ENCODE data around the gene PADI1.

- no peak for TF ChIP-seq CTCF (conservative IDR thresholded peaks at IDR 0.05; ENCODE audit: low read length)
- TF ChIP-seq EZH2phosphoT487 (IDR thresholded peaks at IDR 0.05; ENCODE audit: borderline replicate concordance, low read depth, low read length): no peak
These were observed 67.7 kb downstream of the PADI1 start for GRCh38 chr1:17272646-17273045.
